Lung microvascular endothelial cell (primary cell): ENCODE data around the gene OBSCN. TPM values are rescaled to one million over a fixed set of nuclear protein-coding genes. Genes with fewer than 3 reads are reported as not detected.
"Not testable (repeated sequence)": the region's sequence is repeated elsewhere in the genome, so short reads cannot be mapped to it uniquely, and the experiment has no call there.

Source experiments
- DNase-seq, 2 donors: peaks; one replicate each; pipeline versions ENCODE4 v3.0.0 to v3.0.0-alpha.2; 2010; ENCODE audit warnings: low read depth in 2 of 2
- total RNA-seq: library from RNA; depleted of rRNA; stranded (reverse); fragments of >200 nt; gene quantifications from 2 replicates; pipeline ENCODE4 v1.2.1, GENCODE V29; 2014

The OBSCN gene
- total RNA-seq, 1 donor from 2014 or later: 9.5 TPM

DNA sequence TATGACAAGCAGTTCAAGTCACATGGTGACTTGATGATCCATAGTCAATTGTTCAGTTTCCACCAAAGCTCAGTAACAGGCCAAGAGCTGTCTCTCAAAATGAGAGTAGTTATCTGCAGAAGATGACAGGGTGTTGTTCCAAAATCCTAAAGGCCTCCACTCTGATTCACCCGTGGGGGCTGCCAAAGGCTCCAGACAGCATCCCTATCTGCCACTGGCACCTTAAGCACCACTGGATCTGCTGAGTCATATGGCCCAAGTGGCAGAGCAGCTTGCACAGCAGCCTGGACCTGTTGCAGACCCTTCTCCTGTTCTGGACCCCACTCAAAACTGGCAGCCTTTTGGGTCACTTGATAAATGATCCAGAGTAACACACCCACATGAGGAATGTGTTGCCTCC is 44.6 kb downstream of the OBSCN start:
- not testable (repeated sequence) for DNase-seq

DNA sequence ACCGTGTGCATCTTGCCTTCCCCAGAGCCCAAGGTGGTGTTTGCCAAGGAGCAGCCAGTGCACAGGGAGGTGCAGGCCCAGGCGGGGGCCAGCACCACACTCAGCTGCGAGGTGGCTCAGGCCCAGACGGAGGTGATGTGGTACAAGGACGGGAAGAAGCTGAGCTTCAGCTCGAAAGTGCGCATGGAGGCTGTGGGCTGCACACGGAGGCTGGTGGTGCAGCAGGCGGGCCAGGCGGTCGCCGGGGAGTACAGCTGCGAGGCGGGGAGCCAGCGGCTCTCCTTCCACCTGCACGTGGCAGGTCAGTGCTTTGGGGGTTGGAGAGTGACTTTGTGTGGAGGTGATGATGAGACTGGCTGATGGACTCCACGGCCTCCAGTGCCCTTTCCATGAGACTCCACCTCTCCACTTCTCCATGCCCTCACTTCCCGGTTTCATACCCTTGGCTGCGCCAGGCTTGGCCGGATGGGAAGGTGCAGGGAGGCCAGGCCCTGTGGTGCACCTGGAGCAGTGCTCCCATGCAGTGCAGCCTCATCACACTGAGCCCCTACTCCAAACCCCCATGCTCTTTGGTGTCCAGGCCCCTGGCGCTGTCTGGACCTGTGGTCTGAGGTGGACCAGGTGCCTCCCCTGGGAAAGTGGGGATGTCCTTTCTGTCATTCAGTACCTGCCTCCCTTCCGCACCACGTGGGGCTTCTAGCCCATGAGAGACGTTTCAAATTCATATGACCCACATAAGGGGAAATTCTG is 49.0 kb downstream of the OBSCN start:
- no peak for DNase-seq

DNA sequence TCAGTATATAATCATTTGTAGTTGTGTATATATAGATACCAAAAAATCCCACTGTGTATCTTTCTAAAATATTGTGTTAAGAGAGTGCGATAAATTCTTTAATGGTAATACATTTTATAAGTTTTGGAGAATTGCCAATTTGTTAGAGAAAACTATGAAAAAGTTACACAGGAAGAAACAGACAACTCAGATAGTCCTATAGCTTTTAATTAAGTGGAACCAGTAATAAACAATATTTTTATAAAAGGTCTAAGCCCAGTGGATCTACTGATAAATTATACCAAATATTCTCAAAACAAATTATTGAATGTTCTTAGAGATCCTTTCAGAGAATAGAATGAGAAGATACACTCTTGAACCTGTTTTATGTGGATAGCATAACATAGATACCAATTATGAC is 50.6 kb downstream of the OBSCN start:
- DNase-seq: no peak

DNA sequence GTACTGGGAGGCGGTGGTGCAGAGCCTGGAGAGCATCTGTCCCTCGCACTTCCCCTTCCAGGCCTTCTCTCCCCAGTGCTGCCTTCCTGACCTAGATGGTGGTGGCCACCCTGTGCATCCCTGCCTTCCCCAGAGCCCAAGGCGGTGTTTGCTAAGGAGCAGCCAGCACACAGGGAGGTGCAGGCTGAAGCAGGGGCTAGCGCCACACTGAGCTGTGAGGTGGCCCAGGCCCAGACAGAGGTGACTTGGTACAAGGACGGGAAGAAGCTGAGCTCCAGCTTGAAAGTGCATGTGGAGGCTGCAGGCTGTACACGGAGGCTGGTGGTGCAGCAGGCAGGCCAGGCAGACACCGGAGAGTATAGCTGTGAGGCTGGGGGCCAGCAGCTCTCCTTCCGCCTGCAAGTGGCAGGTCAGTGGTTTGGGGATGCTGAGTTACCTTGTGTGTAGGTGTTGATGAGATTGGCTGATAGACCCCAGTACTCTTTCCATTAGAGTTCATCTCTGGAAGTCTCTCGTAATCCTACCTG is 51.6 kb downstream of the OBSCN start:
- DNase-seq: no peak

GRCh38 chr1:228259951-228260350 is 52.1 kb downstream of the OBSCN start:
- no peak for DNase-seq

DNA sequence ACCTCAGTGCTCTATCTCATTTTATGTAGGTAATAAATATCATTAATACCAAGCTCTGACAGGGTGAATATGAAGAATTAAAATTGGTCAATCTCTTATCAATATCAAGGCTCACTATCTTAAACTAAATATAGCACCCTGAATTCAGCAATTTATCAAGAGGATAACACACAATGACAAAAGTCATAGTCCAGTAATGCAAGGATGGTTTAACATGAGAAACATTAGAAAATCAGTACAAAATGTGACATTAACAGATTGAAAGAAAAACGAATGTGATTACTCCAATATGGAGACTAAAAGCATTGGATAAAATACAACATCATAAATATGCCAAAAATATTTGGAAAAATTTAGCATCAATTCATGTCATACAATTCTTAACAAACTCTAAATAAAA is 53.9 kb downstream of the OBSCN start:
- DNase-seq: no peak

DNA sequence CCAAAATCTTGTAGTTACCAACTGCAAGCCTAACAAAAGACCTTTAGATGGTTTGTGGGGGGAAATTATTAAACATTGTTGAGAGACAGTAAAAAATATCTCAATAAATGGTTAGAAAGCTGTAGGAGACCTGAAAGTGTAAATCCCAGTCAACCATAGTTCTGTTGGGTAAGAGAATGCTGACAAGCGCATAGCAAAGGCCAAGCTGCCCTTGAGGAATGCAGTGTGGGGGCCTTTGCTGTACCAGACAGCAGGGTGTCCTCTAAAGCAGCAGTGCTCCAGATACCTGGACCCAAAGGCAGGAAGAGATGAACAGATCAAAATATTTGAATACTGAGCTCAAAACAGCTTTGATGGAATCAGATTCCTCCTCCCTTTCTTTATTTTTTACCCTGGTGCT is 54.6 kb downstream of the OBSCN start:
- DNase-seq: no peak

- DNase-seq: no peak
Observed at GRCh38 chr1:228263636-228264035, 55.8 kb downstream of the OBSCN start.

DNA sequence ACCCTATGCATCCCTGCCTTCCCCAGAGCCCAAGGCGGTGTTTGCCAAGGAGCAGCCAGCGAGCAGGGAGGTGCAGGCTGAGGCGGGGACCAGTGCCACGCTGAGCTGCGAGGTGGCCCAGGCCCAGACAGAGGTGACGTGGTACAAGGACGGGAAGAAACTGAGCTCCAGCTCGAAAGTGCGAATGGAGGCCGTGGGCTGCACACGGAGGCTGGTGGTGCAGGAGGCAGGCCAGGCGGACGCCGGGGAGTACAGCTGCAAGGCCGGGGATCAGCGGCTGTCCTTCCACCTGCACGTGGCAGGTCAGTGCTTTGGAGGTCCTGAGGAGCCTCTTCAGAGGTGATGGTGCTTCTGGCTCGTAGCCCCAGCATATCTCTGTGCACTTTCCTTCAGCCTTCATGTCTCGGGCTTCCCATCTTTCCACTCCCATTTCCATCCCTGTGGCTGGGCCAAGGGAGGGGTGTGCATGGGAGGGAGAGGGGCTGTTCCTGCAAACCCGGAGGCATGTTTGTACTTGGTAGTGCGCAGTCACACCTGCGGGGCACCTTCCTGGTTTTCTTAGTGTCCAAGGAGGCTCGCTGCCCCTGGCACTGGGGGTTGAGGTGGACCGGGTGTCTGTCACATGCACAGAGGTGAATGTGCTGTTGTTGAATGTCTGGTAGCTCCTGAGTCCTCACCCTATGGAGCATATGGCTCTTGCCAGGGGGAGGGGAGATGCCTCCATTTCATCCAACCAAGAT is 56.4 kb downstream of the OBSCN start:
- DNase-seq: no peak

- DNase-seq: peak; percentile 41 to 52
Observed at GRCh38 chr1:228265167-228265566, 57.3 kb downstream of the OBSCN start.

DNA sequence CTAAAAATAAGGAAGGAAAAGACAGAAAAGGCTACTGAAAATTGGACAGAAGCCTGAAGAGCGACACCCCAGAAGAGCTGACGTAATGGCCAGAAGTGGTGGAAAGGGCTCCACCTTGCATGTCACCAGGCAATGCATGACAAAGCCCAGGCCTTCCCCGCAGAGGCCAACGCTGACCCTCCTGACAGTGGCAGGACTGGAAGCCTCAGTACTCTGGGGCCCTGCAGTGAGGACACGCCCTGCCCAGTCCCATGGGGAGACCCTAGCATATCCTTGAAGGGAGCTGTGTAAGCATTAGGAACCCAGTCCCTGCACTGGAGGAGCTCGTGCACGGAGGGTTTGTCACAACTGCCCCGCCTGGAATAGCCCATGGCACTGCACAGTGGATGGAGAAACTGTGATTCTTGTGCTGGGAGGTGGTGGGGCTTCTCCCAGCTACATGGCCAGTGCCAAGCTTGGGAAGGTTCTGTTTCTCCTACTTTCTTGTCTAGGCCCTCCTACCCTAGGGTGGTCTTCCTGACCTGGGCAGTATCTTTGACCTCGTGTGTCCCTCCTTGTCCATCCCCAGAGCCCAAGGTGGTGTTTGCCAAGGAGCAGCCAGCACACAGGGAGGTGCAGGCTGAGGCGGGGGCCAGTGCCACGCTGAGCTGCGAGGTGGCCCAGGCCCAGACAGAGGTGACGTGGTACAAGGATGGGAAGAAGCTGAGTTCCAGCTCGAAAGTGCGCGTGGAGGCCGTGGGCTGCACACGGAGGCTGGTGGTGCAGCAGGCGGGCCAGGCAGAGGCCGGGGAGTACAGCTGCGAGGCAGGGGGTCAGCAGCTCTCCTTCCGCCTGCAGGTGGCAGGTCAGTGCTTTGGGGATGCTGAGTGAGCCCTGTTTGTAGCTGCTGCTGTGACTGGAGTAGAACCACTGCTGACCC is 60.4 kb downstream of the OBSCN start:
- DNase-seq: no peak

DNA sequence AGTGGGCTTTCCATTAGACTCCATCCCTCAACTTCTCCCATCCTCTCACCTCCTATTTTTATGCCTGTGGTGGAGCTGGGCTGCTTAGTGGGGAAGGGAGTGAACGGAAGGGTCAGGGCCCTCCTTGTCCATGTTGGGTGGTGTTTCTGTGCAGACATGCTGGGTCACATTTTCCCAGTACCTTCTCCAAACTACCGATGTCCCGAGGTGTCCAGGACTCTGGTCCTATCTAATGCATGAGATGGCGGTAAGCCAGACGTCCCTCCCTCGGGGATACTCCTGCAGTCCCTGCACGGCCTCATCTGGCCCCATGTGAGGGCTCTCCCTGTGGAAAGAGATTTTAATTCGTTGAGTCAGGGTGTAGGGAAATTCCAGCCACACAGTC is 61.0 kb downstream of the OBSCN start:
- DNase-seq: no peak

DNA sequence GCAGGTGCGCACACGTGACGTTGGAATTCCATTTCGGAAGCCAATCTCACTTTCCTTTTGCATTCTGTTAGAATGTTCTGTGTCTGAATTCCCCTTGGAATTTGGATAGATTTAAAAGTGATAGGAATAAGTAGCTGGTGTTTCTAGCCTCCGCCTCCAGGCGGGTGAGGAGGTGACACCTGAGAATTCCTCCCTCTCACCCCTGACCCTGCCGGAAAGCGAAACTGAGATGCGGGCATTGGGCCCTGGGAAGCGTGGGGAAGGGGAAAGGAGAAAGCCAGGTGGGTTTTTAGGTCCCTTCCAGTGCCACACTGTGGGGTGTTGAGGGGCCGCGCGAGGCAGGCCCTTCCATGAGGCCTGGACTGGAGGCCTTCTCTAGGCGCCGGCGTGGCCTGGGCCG is 61.6 kb downstream of the OBSCN start:
- not testable (repeated sequence) for DNase-seq

GRCh38 chr1:228270032-228270431 is 62.2 kb downstream of the OBSCN start:
- DNase-seq: peak; percentile 91 to 94

- DNase-seq: no peak
Observed at GRCh38 chr1:228271701-228272251, 63.9 kb downstream of the OBSCN start.

DNA sequence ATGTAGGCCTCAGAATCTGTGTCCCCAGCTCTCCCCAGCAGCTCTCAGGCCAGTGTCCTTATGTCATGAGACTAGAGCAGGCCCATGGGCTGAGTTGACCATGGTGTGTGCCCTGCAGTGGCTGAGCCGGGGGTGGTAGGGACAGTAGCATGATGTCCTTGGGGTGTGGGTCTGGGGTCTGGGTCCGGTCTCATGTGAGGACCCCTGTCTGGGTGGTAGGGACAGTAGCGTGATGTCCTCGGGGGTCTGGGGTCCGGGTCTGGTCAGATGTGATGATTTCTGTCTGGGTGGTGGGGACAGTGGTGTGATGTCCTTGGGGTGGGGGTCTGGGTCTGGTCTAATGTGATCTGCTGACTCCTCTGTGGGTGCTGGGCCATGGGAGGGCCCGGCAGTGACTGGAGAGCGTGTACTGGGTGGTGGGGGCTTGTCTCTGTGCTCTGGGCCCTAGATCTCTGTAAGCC is 64.5 kb downstream of the OBSCN start:
- no peak for DNase-seq

- no peak for DNase-seq
Observed at GRCh38 chr1:228272831-228273571, 65.2 kb downstream of the OBSCN start.

DNA sequence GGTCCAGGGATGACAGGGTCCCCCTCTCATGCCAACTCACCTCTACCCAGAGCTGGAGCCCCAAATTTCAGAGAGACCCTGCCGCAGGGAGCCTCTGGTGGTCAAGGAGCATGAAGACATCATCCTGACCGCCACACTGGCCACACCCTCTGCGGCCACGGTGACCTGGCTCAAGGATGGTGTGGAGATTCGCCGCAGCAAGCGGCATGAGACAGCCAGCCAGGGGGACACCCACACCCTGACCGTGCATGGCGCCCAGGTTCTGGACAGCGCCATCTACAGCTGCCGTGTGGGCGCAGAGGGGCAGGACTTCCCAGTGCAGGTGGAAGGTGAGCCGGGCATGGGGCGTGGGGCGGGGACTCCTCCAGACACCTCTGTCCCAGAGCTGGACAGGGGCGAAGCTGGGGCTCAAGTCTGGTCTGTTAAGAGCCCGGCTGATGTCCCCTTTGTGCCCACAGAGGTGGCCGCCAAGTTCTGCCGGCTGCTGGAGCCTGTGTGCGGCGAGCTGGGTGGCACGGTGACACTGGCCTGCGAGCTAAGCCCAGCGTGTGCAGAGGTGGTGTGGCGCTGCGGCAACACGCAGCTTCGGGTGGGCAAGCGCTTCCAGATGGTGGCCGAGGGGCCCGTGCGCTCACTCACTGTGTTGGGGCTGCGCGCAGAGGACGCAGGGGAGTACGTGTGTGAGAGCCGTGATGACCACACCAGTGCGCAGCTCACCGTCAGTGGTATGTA is 66.0 kb downstream of the OBSCN start:
- DNase-seq: no peak

DNA sequence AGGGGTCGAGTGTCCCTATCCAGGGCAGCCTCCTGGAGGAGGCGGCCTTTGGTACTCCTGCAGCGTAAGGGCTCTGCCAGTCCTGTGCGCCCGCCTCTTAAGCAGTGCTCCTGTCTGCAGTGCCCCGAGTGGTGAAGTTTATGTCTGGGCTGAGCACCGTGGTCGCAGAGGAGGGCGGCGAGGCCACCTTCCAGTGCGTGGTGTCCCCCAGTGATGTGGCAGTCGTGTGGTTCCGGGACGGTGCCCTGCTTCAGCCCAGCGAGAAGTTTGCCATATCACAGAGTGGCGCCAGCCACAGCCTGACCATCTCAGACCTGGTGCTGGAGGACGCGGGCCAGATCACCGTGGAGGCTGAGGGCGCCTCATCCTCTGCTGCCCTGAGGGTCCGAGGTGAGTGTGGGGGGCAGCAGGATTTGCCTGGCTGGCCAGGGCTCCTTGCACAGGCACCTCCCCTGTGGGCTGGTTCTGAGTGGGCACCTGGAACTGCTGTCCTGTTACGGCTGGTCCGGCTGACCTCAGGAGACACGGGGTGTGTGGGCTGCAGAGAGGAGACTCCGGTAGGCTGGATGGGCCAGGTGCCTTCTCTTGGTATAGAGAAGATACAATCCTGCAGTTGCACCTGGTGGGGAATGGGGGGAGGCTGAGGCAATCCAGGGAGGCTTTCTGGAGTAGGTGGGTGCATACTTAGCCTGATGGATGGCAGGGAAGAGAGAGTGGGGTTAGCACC is 66.8 kb downstream of the OBSCN start:
- DNase-seq: no peak

GRCh38 chr1:228275179-228275429 is 67.3 kb downstream of the OBSCN start:
- DNase-seq: no peak
